GM10266 (cell line): ENCODE results near the gene PRR11.

ENCODE experiments used
- DNase-seq: peaks from one replicate; pipeline ENCODE4 v3.0.0; 2012; ENCODE audit errors: extremely low spot score
- TF ChIP-seq, protein P1 (sequence below): IDR thresholded peaks from 2 replicates; pipeline ENCODE4 v1.5.1; 2012; ENCODE audit warnings: mild to moderate bottlenecking, low read depth; ENCODE audit not compliant: control insufficient read depth, insufficient read depth; ENCODE audit errors: missing control alignments

PRR11 gene

DNA sequence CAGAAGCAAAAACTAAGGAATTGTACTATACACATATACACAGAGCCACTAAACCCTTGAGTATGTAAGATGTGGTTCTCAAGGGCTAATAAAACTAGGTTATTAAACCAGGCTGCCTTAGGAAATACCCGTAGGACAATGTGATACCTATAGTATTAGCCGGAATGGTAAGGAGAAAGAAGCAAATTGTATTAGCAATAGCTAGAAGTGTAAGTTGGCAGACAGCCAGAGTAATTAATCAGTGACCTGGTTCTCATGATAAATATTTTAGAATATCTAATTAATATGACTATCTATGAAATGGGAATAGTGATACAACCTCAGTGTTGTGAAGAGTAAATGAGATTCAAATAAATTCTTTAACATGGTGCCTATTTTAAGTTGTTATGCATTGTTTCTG is 83.4 kb downstream of the PRR11 start:
- DNase-seq = no peak
- TF ChIP-seq, protein P1, sequence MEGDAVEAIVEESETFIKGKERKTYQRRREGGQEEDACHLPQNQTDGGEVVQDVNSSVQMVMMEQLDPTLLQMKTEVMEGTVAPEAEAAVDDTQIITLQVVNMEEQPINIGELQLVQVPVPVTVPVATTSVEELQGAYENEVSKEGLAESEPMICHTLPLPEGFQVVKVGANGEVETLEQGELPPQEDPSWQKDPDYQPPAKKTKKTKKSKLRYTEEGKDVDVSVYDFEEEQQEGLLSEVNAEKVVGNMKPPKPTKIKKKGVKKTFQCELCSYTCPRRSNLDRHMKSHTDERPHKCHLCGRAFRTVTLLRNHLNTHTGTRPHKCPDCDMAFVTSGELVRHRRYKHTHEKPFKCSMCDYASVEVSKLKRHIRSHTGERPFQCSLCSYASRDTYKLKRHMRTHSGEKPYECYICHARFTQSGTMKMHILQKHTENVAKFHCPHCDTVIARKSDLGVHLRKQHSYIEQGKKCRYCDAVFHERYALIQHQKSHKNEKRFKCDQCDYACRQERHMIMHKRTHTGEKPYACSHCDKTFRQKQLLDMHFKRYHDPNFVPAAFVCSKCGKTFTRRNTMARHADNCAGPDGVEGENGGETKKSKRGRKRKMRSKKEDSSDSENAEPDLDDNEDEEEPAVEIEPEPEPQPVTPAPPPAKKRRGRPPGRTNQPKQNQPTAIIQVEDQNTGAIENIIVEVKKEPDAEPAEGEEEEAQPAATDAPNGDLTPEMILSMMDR = no peak

DNA sequence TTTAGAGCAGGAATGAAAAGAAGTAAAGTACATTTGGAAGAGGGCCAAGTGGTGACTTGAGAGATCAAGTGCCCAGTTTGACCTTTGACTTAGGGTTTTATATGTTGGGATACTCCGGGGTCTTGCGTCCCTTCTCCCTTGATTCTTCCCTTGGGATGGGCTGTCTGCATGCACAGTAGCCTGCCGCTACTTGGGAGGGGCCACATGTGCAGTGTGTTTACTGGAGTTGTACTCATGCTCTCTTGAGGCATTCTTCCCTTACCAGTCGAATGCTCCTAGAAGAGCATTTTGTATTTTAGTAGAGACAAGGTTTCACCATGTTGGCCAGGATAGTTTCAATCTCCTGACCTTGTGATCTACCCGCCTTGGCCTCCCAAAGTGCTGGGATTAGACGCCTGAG is 88.5 kb downstream of the PRR11 start:
- TF ChIP-seq, protein P1 = no peak
- DNase-seq = no peak
